ENCODE data around the gene CTBP2. TPM values are rescaled to one million over a fixed set of nuclear protein-coding genes. Genes with fewer than 3 reads are reported as not detected.

CTBP2 gene
- total RNA-seq, 1 donor from 2014 or later = 55.2 TPM

GRCh38 chr10:125147971-125148439, 12.4 kb downstream of the CTBP2 start:
- no peak overlapping the region for H3K9ac ChIP-seq
- Mint-ChIP-seq H3K4me3 (no peak overlapping the region), H3K4me1 (peaks cover 65% of the 10 kb centered on the region), H3K9me3 (no peaks in the 10 kb centered on the region), H3K27ac (peak overlapping the region; percentile 50), H3K36me3 (peaks cover 27% of the 10 kb centered on the region), H3K27me3 (ENCODE audit: insufficient read depth, low read depth) (peaks cover 4% of the 10 kb centered on the region)
- H3K27me3 ChIP-seq = no peaks in the 10 kb centered on the region
- H3K4me2 ChIP-seq = no peak overlapping the region
- H3K4me3 ChIP-seq = no peak overlapping the region
- H2AFZ ChIP-seq (replicated peaks) = no peak overlapping the region
- no peak overlapping the region for H3K27ac ChIP-seq
- no peak for DNase-seq (ENCODE audit: low spot score)
- H3K4me1 ChIP-seq = peaks cover 44% of the 10 kb centered on the region
- H4K20me1 ChIP-seq (ENCODE audit: low read depth) = peaks cover 100% of the 10 kb centered on the region
- no peaks in the 10 kb centered on the region for H3K9me3 ChIP-seq (ENCODE audit: low read depth)
- H3K79me2 ChIP-seq (ENCODE audit: low read depth) = peaks cover 100% of the 10 kb centered on the region
- TF ChIP-seq EZH2phosphoT487 (IDR thresholded peaks at IDR 0.05) (no peak), CTCF (IDR thresholded peaks at IDR 0.05) (no peak), EZH2 (IDR thresholded peaks at IDR 0.05) (no peak)
- H3F3A ChIP-seq (ENCODE audit: low read depth) = peaks cover 11% of the 10 kb centered on the region
- H3K36me3 ChIP-seq = no peaks in the 10 kb centered on the region

GRCh38 chr10:125146791-125147579, 13.4 kb downstream of the CTBP2 start:
- H3K27ac ChIP-seq = no peak overlapping the region
- no peak overlapping the region for H3K4me2 ChIP-seq
- H3K27ac Mint-ChIP-seq = peak overlapping the region; percentile 65

GRCh38 chr10:125145636-125146035, 14.7 kb downstream of the CTBP2 start:
- peaks cover 100% of the 10 kb centered on the region for H4K20me1 ChIP-seq (ENCODE audit: low read depth)
- Mint-ChIP-seq H3K27ac (no peak overlapping the region), H3K9me3 (no peaks in the 10 kb centered on the region), H3K4me1 (peaks cover 57% of the 10 kb centered on the region), H3K4me3 (no peak overlapping the region), H3K27me3 (ENCODE audit: insufficient read depth, low read depth) (peaks cover 6% of the 10 kb centered on the region), H3K36me3 (peaks cover 22% of the 10 kb centered on the region)
- H3K4me1 ChIP-seq = peaks cover 29% of the 10 kb centered on the region
- H3K36me3 ChIP-seq = no peaks in the 10 kb centered on the region
- H3K4me3 ChIP-seq = no peak overlapping the region
- H3K27ac ChIP-seq = no peak overlapping the region
- TF ChIP-seq EZH2 (IDR thresholded peaks at IDR 0.05) = no peak
- TF ChIP-seq CTCF (IDR thresholded peaks at IDR 0.05) = no peak
- TF ChIP-seq EZH2phosphoT487 (IDR thresholded peaks at IDR 0.05) = no peak
- H3F3A ChIP-seq (ENCODE audit: low read depth) = no peaks in the 10 kb centered on the region
- no peaks in the 10 kb centered on the region for H3K27me3 ChIP-seq
- no peak overlapping the region for H3K9ac ChIP-seq
- no peak overlapping the region for H2AFZ ChIP-seq (replicated peaks)
- no peaks in the 10 kb centered on the region for H3K9me3 ChIP-seq (ENCODE audit: low read depth)
- no peak for DNase-seq (ENCODE audit: low spot score)
- H3K4me2 ChIP-seq = no peak overlapping the region
- H3K79me2 ChIP-seq (ENCODE audit: low read depth) = peaks cover 100% of the 10 kb centered on the region

More at GRCh38 chr10:125146791-125147579, 13.4 kb downstream of the CTBP2 start:
- H3K36me3 ChIP-seq = no peaks in the 10 kb centered on the region
- Mint-ChIP-seq H3K9me3 (no peaks in the 10 kb centered on the region), H3K36me3 (peaks cover 25% of the 10 kb centered on the region), H3K4me3 (no peak overlapping the region), H3K27me3 (ENCODE audit: insufficient read depth, low read depth) (peaks cover 4% of the 10 kb centered on the region), H3K4me1 (peaks cover 59% of the 10 kb centered on the region)
- H2AFZ ChIP-seq (replicated peaks) = no peak overlapping the region
- no peaks in the 10 kb centered on the region for H3K27me3 ChIP-seq
- peaks cover 100% of the 10 kb centered on the region for H4K20me1 ChIP-seq (ENCODE audit: low read depth)
- H3K4me3 ChIP-seq = no peak overlapping the region
- peaks cover 3% of the 10 kb centered on the region for H3F3A ChIP-seq (ENCODE audit: low read depth)
- peaks cover 34% of the 10 kb centered on the region for H3K4me1 ChIP-seq
- H3K9me3 ChIP-seq (ENCODE audit: low read depth) = no peaks in the 10 kb centered on the region
- DNase-seq (ENCODE audit: low spot score) = no peak
- peaks cover 100% of the 10 kb centered on the region for H3K79me2 ChIP-seq (ENCODE audit: low read depth)
- TF ChIP-seq EZH2phosphoT487 (IDR thresholded peaks at IDR 0.05) = no peak
- TF ChIP-seq EZH2 (IDR thresholded peaks at IDR 0.05) = no peak
- no peak overlapping the region for H3K9ac ChIP-seq

Measured in neural progenitor cell (in vitro differentiated cells).